PFSK-1 (cell line): Measurements from ENCODE around the gene MCM6.

Experiments used
- FOXP2 ChIP-seq: optimal IDR thresholded peaks from 2 replicates; pipeline ENCODE3; 2011; ENCODE audit warnings: borderline replicate concordance, control low read depth, inconsistent platforms; ENCODE audit not compliant: insufficient read depth; ENCODE audit errors: extremely low read length, extremely low read depth
- POLR2AphosphoS5 ChIP-seq: IDR thresholded peaks from 2 replicates; pipeline ENCODE4 v1.6.1; 2012; ENCODE audit warnings: low read depth, mild to moderate bottlenecking, control low read depth, low read length, moderate library complexity
- REST ChIP-seq, 2 experiments: IDR thresholded peaks; 2 replicates each; pipeline versions ENCODE4 v1.6.1 to v1.8.0; 2011 to 2012; ENCODE audit warnings: low read depth in 2 of 2, low read length in 2 of 2, control low read depth in 1 of 2, inconsistent platforms in 1 of 2, mild to moderate bottlenecking in 1 of 2, moderate library complexity in 1 of 2; ENCODE audit not compliant: insufficient read depth in 1 of 2
- SIN3A ChIP-seq: IDR thresholded peaks from 2 replicates; pipeline ENCODE4 v1.6.1; 2012; ENCODE audit warnings: mild to moderate bottlenecking, low read length, moderate library complexity, borderline replicate concordance; ENCODE audit not compliant: insufficient read depth
- TAF1 ChIP-seq: IDR thresholded peaks from 2 replicates; pipeline ENCODE4 v1.6.1; 2012; ENCODE audit warnings: low read length, control low read depth, borderline replicate concordance; ENCODE audit not compliant: insufficient read depth

Gene MCM6

GRCh38 chr2:135843671-135844070, 32.6 kb downstream of the MCM6 start:
- TF ChIP-seq TAF1 (no peak), REST (IDR thresholded peaks at IDR 0.05; ENCODE audit: insufficient read depth in 1 of 2, low read depth in 2 of 2, low read length in 2 of 2) (no peak), POLR2AphosphoS5 (no peak), SIN3A (no peak)

GRCh38 chr2:135840601-135841000, 35.6 kb downstream of the MCM6 start:
- TF ChIP-seq TAF1 (no peak), REST (IDR thresholded peaks at IDR 0.05; ENCODE audit: insufficient read depth in 1 of 2, low read depth in 2 of 2, low read length in 2 of 2) (no peak), FOXP2 (no peak), POLR2AphosphoS5 (no peak), SIN3A (no peak)

GRCh38 chr2:135839713-135840112, 36.5 kb downstream of the MCM6 start:
- TF ChIP-seq SIN3A (no peak), REST (IDR thresholded peaks at IDR 0.05; ENCODE audit: insufficient read depth in 1 of 2, low read depth in 2 of 2, low read length in 2 of 2) (no peak), TAF1 (no peak), POLR2AphosphoS5 (no peak), FOXP2 (no peak)

- no peak for TF ChIP-seq FOXP2
- TF ChIP-seq TAF1 = no peak
- TF ChIP-seq POLR2AphosphoS5 = no peak
- no peak for TF ChIP-seq REST (IDR thresholded peaks at IDR 0.05; ENCODE audit: insufficient read depth in 1 of 2, low read depth in 2 of 2, low read length in 2 of 2)
- no peak for TF ChIP-seq SIN3A
These were observed 37.7 kb downstream of the MCM6 start for GRCh38 chr2:135838502-135838901.

GRCh38 chr2:135836596-135837270, 39.5 kb downstream of the MCM6 start, which contains the start of gene LCT:
LCT (minus strand) TSS chr2:135837184; CDS start chr2:135837169, 15 bp downstream.
- no peak for TF ChIP-seq POLR2AphosphoS5
- no peak for TF ChIP-seq SIN3A
- no peak for TF ChIP-seq TAF1
- no peak for TF ChIP-seq FOXP2
- TF ChIP-seq REST (IDR thresholded peaks at IDR 0.05; ENCODE audit: insufficient read depth in 1 of 2, low read depth in 2 of 2, low read length in 2 of 2) = no peak
